HG03520 (cell line): ENCODE measurements around the gene SNTG2.

ENCODE experiments used
- ATAC-seq: cut with Tn5 transposase; IDR thresholded peaks from one replicate; pipeline ENCODE4 v1.9.1; 2021; ENCODE audit warnings: mild to moderate bottlenecking, moderate library complexity; ENCODE audit not compliant: unreplicated experiment

The SNTG2 gene

GRCh38 chr2:926259-926793 is 24.3 kb upstream of the SNTG2 start:
- ATAC-seq = no peak

- ATAC-seq = no peak
Measured at GRCh38 chr2:926896-927295, 23.8 kb upstream of the SNTG2 start.

DNA sequence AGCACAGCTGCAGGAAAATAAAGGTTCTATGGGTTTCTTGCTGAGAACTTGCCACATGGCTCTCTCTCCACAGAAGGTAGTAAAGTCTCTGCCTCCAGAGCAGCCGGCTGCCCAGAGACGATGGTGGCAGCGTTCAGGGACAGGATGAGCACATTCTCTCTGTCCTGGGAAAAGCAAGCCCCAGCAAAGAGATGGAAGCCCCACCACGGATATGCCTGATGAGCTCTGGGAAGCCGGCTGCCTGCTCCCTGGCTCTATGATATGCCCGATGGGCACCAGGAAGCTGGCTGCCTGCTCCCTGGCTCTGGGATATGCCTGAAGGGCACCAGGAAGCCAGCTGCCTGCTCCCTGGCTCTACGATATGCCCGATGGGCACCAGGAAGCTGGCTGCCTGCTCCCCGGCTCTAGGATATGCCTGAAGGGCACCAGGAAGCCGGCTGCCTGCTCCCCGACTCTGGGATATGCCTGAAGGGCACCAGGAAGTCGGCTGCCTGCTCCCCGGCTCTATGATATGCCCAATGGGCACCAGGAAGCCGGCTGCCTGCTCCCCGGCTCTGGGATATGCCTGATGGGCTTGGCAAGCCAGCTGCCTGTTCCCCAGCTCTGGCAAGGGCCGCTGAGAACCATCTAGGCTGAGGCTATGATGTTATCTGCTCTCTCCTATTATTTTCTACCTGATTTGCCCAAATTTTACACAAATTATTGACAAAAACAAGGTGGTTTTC is 21.5 kb upstream of the SNTG2 start:
- ATAC-seq = no peak

DNA sequence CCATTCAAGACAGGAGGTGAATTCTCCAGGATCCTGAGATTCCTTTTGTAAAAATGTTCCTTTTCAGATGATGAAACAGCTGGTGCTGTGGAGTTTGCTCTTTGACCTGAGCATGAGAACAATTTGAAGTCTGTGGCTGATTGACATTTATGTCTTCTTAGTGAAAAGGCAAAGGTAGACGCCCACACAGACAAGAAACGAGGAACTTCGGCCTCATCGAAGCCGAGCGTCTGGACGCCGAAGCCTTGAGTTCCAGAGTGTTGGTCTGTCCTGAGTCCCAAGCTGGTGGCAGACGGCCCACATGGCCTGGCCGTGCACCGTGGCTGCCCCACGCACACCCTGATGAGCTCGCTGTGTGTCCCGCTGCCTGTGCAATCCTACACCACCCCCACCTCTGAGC is 20.7 kb upstream of the SNTG2 start:
- ATAC-seq = no peak

DNA sequence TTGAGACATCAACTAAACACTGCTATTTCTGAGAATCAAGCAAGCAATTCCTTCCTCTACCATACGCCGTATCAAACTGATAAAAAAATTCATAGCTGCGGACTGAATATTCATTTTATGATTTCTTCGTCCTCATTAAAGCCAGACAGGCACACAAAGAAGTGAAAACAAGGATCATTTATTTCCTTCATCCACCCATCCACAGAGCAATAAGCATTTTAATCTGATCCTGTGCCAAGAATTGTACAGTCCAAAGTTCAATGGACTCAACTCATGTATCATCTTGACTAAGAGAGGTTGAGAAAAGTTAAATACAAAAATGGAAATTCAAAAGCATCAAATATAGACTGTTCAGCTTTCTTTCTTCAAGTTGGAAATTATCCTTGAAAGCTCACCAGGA is 19.7 kb upstream of the SNTG2 start:
- ATAC-seq = no peak

- ATAC-seq = no peak
Measured at GRCh38 chr2:932320-933115, 18.1 kb upstream of the SNTG2 start.

GRCh38 chr2:933734-934295 is 16.8 kb upstream of the SNTG2 start:
- ATAC-seq = no peak

DNA sequence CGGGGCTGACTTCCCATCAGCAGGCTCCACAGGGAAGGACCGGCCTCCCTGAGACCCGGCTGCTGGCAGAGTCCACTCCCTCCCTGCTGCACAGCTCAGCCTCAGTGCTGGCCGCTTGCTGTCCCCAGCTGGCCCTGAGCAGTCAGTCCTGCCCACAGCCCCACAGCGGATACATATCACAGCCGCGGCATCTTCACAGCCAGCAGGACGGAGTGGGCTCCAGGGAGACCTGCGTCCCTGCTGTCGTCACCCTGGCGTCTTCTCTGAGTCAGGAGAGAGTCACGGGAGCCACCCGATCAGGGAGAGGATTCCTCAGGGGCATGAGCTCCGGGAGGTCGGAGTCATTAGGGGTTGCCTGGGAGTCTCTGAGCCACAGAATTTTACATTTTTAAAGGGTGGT is 13.1 kb upstream of the SNTG2 start:
- ATAC-seq = no peak

- ATAC-seq = no peak
Measured at GRCh38 chr2:938181-939005, 12.3 kb upstream of the SNTG2 start.

- no peak for ATAC-seq
Measured at GRCh38 chr2:939936-940601, 10.6 kb upstream of the SNTG2 start.

GRCh38 chr2:941871-942270 is 8.8 kb upstream of the SNTG2 start:
- no peak for ATAC-seq

- ATAC-seq = no peak
Measured at GRCh38 chr2:942775-943460, 7.7 kb upstream of the SNTG2 start.

- ATAC-seq = no peak
Measured at GRCh38 chr2:943461-943797, 7.2 kb upstream of the SNTG2 start.

DNA sequence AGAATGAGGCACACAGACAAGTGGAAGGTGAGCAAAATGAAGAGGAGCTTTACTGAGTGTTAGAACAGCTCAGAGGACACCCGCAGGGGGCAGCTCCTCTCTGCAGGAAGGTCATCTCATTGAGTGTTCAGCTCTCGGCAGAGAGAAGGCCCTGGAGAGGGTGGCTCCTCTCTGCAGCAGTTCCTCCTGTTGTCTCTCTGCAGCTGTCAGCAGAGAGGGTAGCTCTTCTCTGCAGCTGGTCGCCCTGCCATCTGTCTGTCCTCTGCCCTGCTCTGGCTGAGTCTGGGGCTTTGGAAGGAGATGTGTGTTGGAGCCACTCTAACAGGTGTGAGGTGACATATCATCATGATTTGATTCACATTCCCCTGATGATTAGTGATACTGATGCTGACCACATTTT is 6.8 kb upstream of the SNTG2 start:
- ATAC-seq = no peak

GRCh38 chr2:944693-945092 is 6.0 kb upstream of the SNTG2 start:
- no peak for ATAC-seq

DNA sequence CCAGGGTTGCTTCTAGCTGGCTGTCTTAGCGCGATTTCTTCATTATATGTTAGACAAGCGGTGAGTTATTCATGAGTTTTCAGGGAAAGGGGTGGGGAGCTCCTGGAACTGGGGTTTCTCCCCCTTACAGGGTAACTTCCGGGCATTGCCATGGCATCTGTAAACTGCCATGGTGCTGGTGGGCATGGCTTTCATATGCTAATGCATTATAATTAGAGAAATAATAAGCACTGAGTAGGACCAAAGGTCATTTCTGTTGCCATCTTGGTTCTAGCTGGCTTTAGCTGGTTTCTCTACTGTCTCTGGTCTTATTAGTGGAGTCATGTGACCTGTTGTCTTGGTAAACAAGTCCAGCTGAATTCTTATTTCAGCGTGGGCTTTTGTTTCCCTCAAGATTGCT is 5.5 kb upstream of the SNTG2 start:
- no peak for ATAC-seq

DNA sequence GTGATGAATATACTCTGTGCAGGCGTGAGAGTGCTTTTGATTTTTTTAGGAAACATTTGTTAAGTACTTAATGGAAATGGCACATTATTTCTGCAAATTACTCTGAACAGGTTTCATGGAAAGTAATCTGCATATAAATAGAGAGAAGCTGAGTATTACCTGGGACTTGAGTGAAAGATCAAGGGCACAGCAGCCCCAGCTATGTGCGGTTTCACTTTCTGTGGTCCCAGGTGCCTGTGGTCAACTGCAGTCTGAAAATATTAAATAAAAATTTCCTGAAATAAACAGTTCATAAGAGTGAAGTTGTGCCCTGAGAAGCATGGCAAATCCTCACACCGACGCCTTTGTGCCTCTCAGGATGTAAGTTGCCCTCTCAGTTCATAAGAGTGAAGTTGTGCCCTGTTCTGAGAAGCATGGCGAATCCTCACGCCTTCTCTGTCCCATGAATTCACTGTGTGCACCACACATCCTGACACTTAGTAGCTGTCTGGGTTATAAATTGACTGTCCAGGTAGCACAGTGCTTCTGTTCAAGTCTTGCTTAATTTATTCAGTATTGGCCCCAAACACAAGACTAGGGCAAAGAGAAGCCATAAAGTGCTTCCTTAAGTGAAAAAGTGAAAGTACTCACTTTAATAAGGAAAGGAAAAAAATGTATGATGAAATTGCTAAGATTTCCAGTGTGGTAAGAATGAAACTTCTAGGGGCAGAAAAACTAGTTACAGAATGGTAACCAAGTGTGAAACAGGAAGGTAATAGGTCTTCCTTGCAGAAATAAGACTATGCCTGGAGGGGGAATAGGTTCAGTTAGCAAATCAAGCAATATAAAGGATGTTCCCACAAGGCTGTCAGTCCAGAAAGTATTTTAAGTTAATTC is 4.3 kb upstream of the SNTG2 start:
- peak; percentile 58 for ATAC-seq

DNA sequence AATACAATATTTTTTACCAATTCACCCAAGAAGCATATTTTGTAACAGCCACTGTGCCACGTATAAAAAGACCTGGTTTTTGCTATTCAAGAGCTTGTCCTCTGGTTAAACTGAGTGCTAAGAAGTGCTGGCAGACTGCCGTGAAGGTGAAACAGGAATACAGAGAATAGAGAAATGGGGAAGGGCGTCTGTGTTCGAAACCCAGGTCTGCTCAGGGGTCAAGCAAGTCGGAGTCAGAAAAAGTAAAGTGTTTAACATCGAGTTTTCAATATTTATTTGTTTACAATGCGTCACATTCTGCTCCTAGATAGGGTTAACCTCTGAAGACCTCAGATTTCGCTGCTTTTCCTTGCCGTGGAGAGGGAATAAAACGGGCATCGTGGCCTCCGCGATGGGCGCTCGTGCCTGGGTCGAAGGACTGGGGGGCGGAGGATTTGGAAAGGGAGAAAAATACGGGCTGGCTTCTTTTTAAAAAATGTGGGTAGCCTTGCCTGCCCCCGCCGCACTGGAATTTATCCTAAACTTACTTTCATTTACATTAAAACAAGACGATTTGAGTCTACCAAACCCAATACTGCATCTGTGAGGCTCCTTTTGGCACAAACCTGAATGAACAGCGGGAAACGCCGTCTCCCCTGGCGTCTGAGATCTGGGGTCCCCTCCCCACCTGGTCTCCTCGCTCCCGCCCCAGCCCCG is 1.1 kb upstream of the SNTG2 start:
- no peak for ATAC-seq
